NCI-H2081 treated with DMSO at 0.1 percent for 48 hours (cell line): ENCODE measurements around the gene MGAT4D.
"Not testable (repeated sequence)": the region's sequence is repeated elsewhere in the genome, so short reads cannot be mapped to it uniquely, and the experiment has no call there.

ENCODE experiments used
- DNase-seq: peaks from one replicate; lab custom pipeline; 2025; lab: John Stamatoyannopoulos, UW

The MGAT4D gene

DNA sequence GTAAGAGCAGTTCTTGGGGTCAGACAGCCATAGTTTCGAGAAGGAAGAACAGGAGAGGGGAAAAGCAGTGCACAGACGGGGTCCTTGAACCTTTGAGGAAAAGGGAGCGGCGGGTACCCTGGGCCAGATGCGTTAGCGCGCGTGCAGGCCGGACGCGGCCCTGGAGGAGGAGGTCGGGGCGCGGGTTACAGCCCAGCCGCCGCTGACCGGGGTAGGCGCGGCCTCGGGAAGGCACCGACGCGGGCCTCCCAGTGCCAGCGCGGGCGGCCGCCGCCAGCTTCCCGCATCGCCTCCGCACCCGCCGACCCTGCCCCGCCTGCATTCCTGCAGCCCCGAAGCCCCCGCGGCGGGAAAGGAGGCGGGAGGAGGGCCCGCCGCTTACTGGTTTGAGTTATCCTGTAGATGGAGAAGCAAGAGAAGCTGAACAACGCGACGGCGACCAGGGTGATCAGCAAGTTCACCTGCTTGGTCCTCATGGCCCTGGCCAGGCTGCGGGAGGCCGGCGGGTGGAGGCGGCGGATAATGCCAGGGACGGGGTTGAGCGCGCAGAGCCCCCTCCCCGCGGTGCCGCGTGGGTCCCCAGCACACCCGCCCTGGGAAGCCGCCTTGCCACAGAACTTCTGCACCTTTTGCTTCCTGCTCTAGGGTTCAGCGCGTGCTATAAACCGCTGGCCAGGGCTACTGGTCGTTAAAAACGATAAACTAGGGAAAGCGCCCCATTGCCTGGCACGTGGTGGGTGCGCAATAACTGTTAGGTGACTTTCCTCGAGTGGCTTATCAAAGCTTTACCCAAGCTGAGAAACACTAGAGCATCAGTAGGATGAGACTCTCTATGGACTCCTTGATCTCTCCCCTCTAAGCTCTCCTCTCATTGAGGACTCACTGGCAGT, at the start of gene MGAT4D:
Gene MGAT4D (minus strand): TSS at position 547 of the 890 bp plus-strand sequence. CDS start 71 bp downstream, at position 476.
- no peak for DNase-seq

GRCh38 chr4:140533951-140534480, 35.9 kb upstream of the MGAT4D start:
- no peak for DNase-seq

DNA sequence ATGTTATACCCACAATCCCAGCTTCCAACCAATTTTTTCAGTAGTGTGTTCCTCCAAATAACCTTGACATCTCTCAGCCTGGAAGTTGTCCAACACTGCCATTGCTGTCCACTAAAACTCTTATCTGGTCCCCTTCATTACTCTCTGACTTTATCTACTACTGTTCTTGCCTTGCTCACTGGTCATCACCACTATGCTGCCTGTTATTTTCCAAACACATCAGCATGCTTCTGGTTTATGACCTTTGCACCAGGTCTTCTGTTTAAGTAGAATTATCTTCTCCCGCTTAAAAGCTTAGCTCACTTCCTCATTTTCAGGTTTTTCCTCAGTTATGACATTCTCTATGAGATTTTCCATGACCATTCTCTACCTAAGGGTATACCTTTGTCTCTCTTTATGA, 31.3 kb upstream of the MGAT4D start:
- DNase-seq: no peak

GRCh38 chr4:140523857-140524742, 26.0 kb upstream of the MGAT4D start, which contains the start of gene ELMOD2:
Gene ELMOD2 (plus strand): TSS chr4:140524168. CDS start chr4:140525429, 1,261 bp downstream.
- peak; percentile 60 for DNase-seq

GRCh38 chr4:140523370-140523856, 25.3 kb upstream of the MGAT4D start:
- no peak for DNase-seq

DNA sequence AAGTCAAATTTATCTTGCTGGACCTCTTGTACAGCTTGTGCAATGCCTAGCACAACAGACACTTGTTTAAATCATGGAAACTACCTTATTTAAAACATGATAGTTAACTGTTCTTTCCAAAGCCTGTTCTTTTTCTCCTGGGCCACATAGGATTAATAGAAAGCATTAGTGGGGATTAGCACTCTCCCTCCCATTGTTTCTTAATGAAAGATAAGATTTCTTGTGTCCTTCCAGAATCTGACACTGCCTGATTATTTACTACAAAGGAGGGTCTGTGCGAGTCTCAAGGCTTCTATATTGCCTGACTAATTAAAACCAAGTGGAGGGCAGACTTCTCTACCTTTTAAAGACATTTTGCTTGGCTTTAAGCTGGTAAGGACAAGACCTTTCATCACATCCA, 17.3 kb upstream of the MGAT4D start:
- DNase-seq: no peak

DNA sequence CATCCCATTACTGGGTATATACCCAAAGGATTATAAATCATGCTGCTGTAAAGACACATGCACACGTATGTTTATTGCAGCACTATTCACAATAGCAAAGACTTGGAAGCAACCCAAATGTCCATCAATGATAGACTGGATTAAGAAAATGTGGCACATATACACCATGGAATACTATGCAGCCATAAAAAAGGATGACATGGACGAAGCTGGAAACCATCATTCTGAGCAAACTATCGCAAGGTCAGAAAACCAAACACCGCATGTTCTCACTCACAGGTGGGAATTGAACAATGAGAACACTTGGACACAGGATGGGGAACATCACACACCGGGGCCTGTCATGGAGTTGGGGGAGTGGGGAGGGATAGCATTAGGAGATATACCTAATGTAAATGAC, 15.7 kb upstream of the MGAT4D start:
- not testable (repeated sequence) for DNase-seq

- DNase-seq: no peak
These were observed 6.2 kb upstream of the MGAT4D start for GRCh38 chr4:140504261-140504660.

DNA sequence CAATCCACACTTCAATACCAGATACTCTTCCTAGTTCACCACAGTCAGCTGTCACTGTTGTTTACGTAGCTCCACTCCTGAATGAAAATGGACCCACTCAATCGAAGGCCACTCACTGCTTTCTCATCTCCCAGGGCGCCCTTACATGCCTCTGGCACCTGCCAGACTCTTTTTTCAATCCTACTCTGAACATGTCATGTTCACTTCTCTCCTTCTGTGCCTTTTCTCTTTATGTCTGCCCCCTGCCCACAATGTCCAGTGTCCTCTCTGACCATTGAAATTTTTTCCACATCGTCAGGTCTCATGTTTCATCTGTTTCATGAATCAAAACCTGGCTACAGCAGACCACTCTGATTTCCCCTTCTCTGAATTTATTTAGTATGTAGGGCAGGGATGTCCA, 1.3 kb upstream of the MGAT4D start:
- no peak for DNase-seq

- no peak for DNase-seq
These were observed 717 bp downstream of the MGAT4D start for GRCh38 chr4:140497405-140497746.

GRCh38 chr4:140485939-140486338, 12.2 kb downstream of the MGAT4D start:
- no peak for DNase-seq

DNA sequence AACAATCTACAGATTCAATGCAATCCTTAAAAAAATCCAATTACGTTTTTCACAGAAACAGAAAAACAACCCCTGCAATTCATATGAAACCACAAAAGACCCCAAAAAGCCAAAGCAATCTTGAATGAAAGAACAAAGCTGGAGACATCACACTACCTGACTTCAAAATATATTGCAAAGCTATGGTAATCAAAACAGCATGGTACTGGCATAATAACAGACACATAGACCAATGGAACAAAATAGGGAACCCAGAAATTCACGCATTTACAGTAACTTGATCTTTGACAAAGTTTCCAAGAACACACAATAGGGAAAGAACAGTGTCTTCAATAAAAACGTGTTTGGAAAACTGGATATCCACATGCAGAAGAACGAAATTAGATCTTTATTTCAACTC, 14.6 kb downstream of the MGAT4D start:
- DNase-seq: no peak

DNA sequence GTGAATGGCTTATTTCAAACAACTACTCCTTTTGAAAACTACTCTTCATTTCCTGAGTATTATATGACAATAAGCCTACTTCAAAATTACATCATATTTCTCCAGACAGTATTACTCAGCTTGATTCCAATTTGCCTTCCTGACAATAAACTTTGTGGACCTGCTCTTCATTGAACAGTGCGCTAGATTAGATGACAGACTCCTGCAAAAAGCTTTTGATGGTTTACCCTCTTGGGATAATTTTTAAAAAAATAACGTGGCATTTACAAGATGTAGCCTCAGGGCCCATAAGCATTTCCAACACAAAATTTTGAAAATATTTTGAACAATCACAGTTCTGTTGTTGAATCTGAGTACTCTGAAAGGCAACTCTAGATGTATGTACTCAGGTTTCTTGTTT, 25.9 kb downstream of the MGAT4D start:
- no peak for DNase-seq

DNA sequence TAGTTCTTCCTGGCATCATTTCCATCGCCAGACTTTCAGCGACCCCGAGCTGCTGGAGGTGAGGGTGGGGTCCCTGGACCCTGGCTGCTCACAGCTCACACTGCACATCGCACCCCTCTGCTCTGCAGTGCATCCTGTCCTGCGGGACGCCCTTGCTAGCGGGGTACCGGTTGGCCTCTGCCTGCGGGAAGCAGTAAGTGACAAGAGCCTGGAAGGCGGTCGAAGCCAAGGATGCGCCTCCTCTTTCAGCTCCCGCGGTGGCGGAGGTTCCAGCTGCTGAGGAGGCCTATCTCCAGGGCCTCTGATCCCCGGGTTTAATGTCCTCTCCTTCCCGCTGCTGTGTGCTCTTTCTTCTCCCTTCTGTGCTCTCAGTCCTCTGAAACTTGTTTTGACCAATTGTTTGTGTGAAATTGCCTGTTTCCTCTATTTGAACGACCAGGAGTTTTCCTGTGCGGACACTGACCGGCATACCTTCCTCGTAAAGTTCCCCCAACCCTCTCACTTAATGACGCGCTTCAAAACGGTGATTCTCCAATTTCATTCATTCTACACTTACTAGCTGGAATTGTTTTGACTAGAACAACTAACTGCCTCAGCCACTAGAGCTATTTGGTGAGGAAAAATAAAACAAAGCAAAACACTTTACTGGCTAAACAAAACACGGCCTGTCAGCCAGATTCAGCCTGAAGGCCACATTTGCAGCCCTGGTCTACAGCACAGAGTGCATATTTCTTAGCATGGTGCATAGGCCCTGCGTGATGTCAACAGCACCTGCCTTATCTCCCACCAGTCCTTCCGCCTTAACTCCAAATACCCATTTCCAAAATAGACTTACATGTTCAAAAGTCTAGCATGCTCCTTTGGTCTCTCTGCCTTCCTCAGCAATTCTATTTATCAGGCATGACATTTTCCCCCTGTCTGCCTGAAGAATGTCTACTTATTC, 28.0 kb downstream of the MGAT4D start:
- DNase-seq: no peak

DNA sequence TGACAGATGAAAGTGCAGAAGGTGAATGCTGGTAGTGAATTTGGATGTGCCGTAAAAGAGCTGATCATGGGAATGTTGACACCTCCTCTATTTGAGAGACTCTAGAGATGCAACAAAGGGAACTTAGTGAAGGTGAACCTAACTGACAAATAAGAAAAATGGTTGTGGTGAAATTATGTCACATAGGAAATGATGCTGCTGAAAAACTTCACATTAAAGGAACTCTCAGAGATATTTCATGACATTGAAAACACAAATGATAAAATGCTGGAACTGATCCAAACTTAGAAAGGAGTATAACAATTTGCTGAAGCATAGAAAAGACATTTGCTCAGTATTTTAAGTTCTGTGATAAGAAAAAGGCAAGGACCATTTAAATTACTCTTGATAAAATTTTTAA, 31.9 kb downstream of the MGAT4D start:
- DNase-seq: no peak

- DNase-seq: no peak
These were observed 34.5 kb downstream of the MGAT4D start for GRCh38 chr4:140463614-140464013.

- DNase-seq: no peak
These were observed 34.9 kb downstream of the MGAT4D start for GRCh38 chr4:140463182-140463581.

DNA sequence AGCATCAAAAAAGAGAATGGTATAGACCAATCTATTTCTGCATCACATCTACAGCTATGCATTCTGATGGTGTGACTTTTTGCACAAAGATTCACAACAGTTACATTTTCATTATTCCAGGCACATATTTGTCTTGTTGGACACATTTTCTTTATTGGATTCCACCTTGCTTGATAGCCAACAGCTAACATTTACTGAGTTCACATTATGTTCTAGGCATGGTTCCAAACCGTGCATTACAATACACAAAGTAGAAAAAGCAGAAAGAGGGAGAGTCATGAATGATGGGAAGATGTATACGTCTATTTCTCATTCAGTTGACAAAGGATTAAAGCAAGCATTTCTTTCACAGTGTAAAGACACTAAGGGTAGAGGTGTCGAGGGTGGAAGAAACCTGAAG, 47.7 kb downstream of the MGAT4D start:
- no peak for DNase-seq

DNA sequence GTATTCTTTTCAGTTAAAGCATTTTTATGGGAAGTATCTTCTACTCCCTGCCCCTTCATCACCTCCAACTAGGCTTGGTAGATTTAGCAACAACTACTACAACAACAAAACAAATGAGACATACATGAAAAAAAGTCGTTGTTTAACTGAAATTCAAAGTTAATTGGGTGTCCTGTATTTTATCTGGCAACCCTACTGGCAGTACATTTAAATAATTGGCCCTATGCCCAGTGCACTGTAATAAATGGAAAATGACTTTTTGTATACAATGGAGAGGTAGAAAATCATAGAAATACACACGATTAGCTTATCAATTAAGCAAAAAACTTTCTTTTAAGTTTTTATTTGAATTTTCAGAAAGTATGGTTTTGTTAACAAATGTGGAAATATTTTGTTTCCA, 49.3 kb downstream of the MGAT4D start:
- no peak for DNase-seq

DNA sequence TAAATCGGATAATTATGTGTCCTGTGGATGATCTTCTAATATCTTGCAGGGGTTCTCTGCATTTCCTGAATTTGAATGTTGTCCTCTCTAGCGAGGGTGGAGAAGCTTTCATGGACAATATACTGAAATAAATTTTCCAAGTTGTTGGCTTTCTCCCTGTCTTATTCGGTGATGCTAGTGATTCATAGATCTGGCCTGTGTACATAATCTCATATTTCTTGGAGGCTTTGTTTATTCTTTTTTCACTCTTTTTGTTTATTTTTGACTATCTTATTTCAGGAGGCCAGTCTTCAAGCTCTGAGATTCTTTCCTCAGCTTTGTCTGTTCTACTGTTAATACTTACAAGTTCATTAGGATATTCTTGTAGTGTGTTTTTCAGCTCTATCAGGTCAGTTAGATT, 49.9 kb downstream of the MGAT4D start:
- DNase-seq: no peak

DNA sequence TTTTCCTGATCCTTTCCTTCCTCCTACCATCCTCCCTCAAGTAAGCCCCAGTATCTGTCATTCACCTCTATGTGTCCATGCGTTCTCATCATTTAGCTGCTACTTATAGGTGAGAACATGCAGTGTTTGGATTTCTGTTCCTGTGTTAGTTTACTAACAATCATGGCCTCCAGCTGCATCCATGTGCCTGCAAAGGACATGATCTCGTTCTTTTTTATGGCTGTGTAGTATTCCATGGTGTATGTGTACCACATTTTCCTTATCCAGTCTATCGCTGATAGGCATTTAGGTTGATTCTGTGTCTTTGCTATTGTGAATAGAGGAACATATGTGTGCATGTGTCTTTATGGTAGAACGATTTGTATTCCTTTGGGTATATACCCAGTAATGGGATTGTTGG, 53.7 kb downstream of the MGAT4D start:
- DNase-seq: not testable (repeated sequence)
